HUDEP-2 (cell line): Measurements from ENCODE around the gene KCTD4.
"Not testable (repeated sequence)": the region's sequence is repeated elsewhere in the genome, so short reads cannot be mapped to it uniquely, and the experiment has no call there.

Experiments used
- DNase-seq, 76 experiments: peaks; one replicate each; lab custom pipeline; 2025; ENCODE audit not compliant: unreplicated experiment in 76 of 76; lab: John Stamatoyannopoulos, UW

Gene KCTD4

GRCh38 chr13:45200701-45201232 lies at the start of gene KCTD4:
Gene KCTD4, minus strand, starts transcription at chr13:45201045. Its CDS starts 6,478 bp downstream, at chr13:45194567.
- DNase-seq: no peak

GRCh38 chr13:45249662-45250061 lies 48.8 kb upstream of the KCTD4 start:
- no peak for DNase-seq

GRCh38 chr13:45244736-45245135 lies 43.9 kb upstream of the KCTD4 start:
- DNase-seq: not testable (repeated sequence)

- no peak for DNase-seq
Measured at GRCh38 chr13:45243077-45243476, 42.2 kb upstream of the KCTD4 start.

GRCh38 chr13:45242524-45242923 lies 41.7 kb upstream of the KCTD4 start:
- no peak for DNase-seq

- peak in 29 of 76 experiments; percentile 3 to 75 (median 25) for DNase-seq
Measured at GRCh38 chr13:45242070-45242469, 41.2 kb upstream of the KCTD4 start.

- no peak for DNase-seq
Measured at GRCh38 chr13:45240143-45240542, 39.3 kb upstream of the KCTD4 start.

GRCh38 chr13:45238945-45239795 lies 38.3 kb upstream of the KCTD4 start:
- DNase-seq: no peak

- no peak for DNase-seq
Measured at GRCh38 chr13:45232591-45232990, 31.7 kb upstream of the KCTD4 start.

- DNase-seq: no peak
Measured at GRCh38 chr13:45231722-45232121, 30.9 kb upstream of the KCTD4 start.

- no peak for DNase-seq
Measured at GRCh38 chr13:45231305-45231704, 30.5 kb upstream of the KCTD4 start.

- no peak for DNase-seq
Measured at GRCh38 chr13:45229172-45229571, 28.3 kb upstream of the KCTD4 start.

GRCh38 chr13:45228002-45228401 lies 27.2 kb upstream of the KCTD4 start:
- DNase-seq: no peak

- DNase-seq: no peak
Measured at GRCh38 chr13:45226024-45226423, 25.2 kb upstream of the KCTD4 start.

- DNase-seq: no peak
Measured at GRCh38 chr13:45225370-45225769, 24.5 kb upstream of the KCTD4 start.

- DNase-seq: no peak
Measured at GRCh38 chr13:45224176-45224575, 23.3 kb upstream of the KCTD4 start.

GRCh38 chr13:45222919-45223318 lies 22.1 kb upstream of the KCTD4 start:
- DNase-seq: no peak

GRCh38 chr13:45222516-45222915 lies 21.7 kb upstream of the KCTD4 start:
- DNase-seq: no peak

- no peak for DNase-seq
Measured at GRCh38 chr13:45220403-45220802, 19.6 kb upstream of the KCTD4 start.

- DNase-seq: peak in 16 of 76 experiments; percentile 6 to 55 (median 26)
Measured at GRCh38 chr13:45219938-45220375, 19.1 kb upstream of the KCTD4 start.

GRCh38 chr13:45219123-45219891 lies 18.5 kb upstream of the KCTD4 start:
- DNase-seq: no peak
